Fibroblast of lung (primary cell): Measurements from ENCODE around the gene FRAT2. TPM values are rescaled to one million over a fixed set of nuclear protein-coding genes. Genes with fewer than 3 reads are reported as not detected.
"Not testable (repeated sequence)": the region's sequence is repeated elsewhere in the genome, so short reads cannot be mapped to it uniquely, and the experiment has no call there.

Experiments
- DNase-seq, 2 donors: peaks; one replicate each; pipeline versions ENCODE4 v3.0.0 to v3.0.0-alpha.2; 2010; ENCODE audit warnings: low read depth in 2 of 2
- H2AFZ ChIP-seq: 2 replicates; pipeline ENCODE4 v1.5.1; 2012; ENCODE audit warnings: low read length, control low read depth, inconsistent platforms
- H3K27ac ChIP-seq: 2 replicates; pipeline ENCODE4 v1.5.1; 2011; ENCODE audit warnings: low read length, control low read depth; ENCODE audit not compliant: insufficient read depth
- H3K27me3 ChIP-seq: 2 replicates; pipeline ENCODE4 v1.5.1; 2011; ENCODE audit warnings: mild to moderate bottlenecking, low read length; ENCODE audit not compliant: control insufficient read depth, insufficient read depth
- H3K36me3 ChIP-seq: 2 replicates; pipeline ENCODE4 v1.5.1; 2011; ENCODE audit warnings: low read length; ENCODE audit not compliant: control insufficient read depth, insufficient read depth
- H3K4me1 ChIP-seq: 2 replicates; pipeline ENCODE4 v1.5.1; 2011; ENCODE audit warnings: low read length; ENCODE audit not compliant: control insufficient read depth, insufficient read depth; ENCODE audit errors: extremely low read depth
- H3K4me2 ChIP-seq: 2 replicates; pipeline ENCODE4 v1.5.1; 2011; ENCODE audit warnings: low read length, control low read depth; ENCODE audit not compliant: insufficient read depth; ENCODE audit errors: extremely low read depth
- H3K4me3 ChIP-seq, 4 experiments: fragments of 200-600 bp in 1 of 4; sonication (generic) in 1 of 4; replicated peaks in 1 of 4; 2 replicates each; pipeline ENCODE4 v1.5.1; 2011 to 2016; ENCODE audit warnings: low read length in 4 of 4, low read depth in 3 of 4, mild to moderate bottlenecking in 3 of 4, control low read depth in 2 of 4, inconsistent platforms in 1 of 4, mixed read lengths in 1 of 4; ENCODE audit not compliant: insufficient read depth in 1 of 4; ENCODE audit errors: control extremely low read depth in 1 of 4
- H3K79me2 ChIP-seq: 2 replicates; pipeline ENCODE4 v1.5.1; 2012; ENCODE audit warnings: mild to moderate bottlenecking, low read length, inconsistent platforms; ENCODE audit not compliant: control insufficient read depth, insufficient read depth
- H3K9ac ChIP-seq: 2 replicates; pipeline ENCODE4 v1.5.1; 2011; ENCODE audit warnings: mild to moderate bottlenecking, low read length, control low read depth; ENCODE audit not compliant: insufficient read depth
- H3K9me3 ChIP-seq: 2 replicates; pipeline ENCODE4 v1.5.1; 2012; ENCODE audit warnings: low read depth, low read length; ENCODE audit not compliant: control insufficient read depth, insufficient read depth
- H4K20me1 ChIP-seq: 2 replicates; pipeline ENCODE4 v1.5.1; 2011; ENCODE audit warnings: low read length; ENCODE audit not compliant: control insufficient read depth, insufficient read depth; ENCODE audit errors: extremely low read depth
- CTCF ChIP-seq, 2 donors: IDR thresholded peaks in 1 of 2; conservative IDR thresholded peaks in 1 of 2; 1 replicate in 1 of 2; 2 replicates in 1 of 2; pipeline ENCODE4 v1.5.1; 2011 to 2012; ENCODE audit warnings: low read length in 2 of 2, control low read depth in 1 of 2, inconsistent platforms in 1 of 2, low read depth in 1 of 2, mild to moderate bottlenecking in 1 of 2
- EZH2 ChIP-seq: IDR thresholded peaks from 2 replicates; pipeline ENCODE4 v1.5.1; 2012; ENCODE audit warnings: low read length, control low read depth, mild to moderate bottlenecking; ENCODE audit errors: missing control alignments
- polyA plus RNA-seq, 2 donors: library from polyadenylated mRNA; depleted of rRNA in 1 of 2; stranded (reverse) in 1 of 2; unstranded in 1 of 2; fragments of >200 nt; gene quantifications; 2 replicates each; pipeline ENCODE4 v1.2.1, GENCODE V29; 2011 to 2012; ENCODE audit warnings: missing spikeins in 1 of 2
- total RNA-seq: library from RNA; depleted of rRNA; stranded (reverse); fragments of >200 nt; gene quantifications from 2 replicates; pipeline ENCODE4 v1.2.1, GENCODE V29; 2014

Gene FRAT2
- total and polyA plus RNA-seq, 2 donors (not counting 1 experiment from before 2014, with no cell fraction given): 2.0 to 5.3 TPM

DNA sequence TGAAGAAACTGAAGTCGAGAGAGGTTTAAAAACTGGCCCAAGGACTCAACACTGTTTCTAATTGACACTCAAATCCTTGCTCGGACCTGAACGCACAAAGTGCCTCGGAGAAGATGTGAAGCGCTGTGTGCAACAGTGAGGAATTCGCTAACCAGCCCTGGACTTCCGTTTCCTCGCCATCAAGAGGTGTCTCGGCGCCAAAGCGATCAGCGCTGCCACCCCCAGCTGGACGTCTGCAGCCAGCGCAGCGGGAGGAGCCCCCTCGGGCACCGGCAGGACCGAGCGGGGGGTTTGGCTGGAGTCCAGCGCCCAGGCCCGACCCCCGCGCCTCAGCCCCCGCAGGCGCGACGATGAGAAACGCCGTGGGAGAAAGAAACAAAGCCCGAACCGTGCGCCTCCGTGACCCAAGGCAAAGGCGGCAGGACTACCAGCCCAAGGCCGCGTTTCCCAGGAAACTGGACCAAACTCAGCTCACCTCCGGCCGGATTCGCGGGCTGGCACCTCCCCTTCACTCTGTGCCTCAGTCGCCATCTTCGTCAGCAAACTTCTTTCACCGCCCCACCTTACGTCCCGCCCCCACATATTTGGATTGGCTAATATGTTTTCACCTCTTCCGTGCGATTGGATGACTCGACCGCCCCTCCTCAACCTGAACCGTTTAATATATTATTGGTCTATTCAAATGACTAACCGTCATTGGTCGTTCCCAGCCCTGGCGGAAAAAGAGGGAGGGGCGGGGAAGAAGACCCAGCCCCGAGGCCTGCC lies 42.2 kb downstream of the FRAT2 start, which contains the start of gene ARHGAP19:
TSS of gene ARHGAP19 (minus strand) at position 541 of the 765 bp plus-strand sequence. CDS start at position 531, 10 bp downstream.
- H2AFZ ChIP-seq: peak within 1 kb of the TSS; percentile 72
- TF ChIP-seq CTCF (conservative IDR thresholded peaks at IDR 0.05 in 1 of 2, IDR thresholded peaks at IDR 0.05 in 1 of 2; ENCODE audit: low read depth in 1 of 2, low read length in 2 of 2) (peak in 1 of 2 donors; percentile 19), EZH2 (no peak)
- H3K27ac ChIP-seq: peak within 1 kb of the TSS; percentile 91
- H3K79me2 ChIP-seq: peaks cover 17% of the 10 kb centered on the region
- H3K4me3 ChIP-seq: peak within 1 kb of the TSS; percentile 59 to 71 (median 71)
- no peaks in the 10 kb centered on the region for H4K20me1 ChIP-seq
- H3K9me3 ChIP-seq: no peaks in the 10 kb centered on the region
- no peaks in the 10 kb centered on the region for H3K36me3 ChIP-seq
- peak; percentile 98 for DNase-seq
- H3K27me3 ChIP-seq: no peaks in the 10 kb centered on the region
- H3K9ac ChIP-seq: peak within 1 kb of the TSS; percentile 82
- no peaks in the 10 kb centered on the region for H3K4me1 ChIP-seq
- H3K4me2 ChIP-seq: peak within 1 kb of the TSS; percentile 73

DNA sequence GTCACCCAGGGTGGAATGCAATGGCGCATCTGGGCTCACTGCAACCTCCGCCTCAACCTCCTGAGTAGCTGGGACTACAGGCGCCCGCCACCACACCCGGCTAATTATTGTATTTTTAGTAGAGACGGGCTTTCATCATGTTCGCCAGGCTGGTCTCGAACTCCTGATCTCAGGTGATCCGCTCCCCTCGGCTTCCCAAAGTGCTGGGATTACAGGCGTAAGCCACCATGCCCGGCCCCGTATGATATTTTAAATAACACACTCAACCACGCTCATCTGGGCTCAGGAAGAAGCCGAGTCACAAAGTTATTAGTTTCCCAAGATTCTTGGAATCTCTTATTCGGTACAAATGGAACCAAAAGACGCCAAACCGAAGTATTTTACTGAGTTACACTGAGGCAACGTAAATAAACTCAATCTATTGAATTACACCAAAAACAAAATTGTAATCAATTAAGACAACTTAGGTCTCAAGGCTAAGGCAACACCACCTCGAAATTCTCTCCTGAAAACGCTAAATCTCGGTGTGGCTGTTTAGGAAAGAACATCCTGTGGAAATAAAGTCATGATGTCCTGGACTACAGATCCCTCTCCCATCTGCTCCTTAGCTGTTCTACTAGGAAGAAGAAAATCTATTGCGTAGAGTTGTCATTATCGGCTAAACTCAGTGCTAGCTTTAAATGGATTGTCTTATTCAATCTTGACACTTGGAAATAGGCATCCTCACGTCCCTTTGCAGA lies 43.0 kb downstream of the FRAT2 start:
- peak overlapping the region; percentile 59 to 71 (median 71) for H3K4me3 ChIP-seq

GRCh38 chr10:97290576-97291356 lies 43.8 kb downstream of the FRAT2 start:
- Histone ChIP-seq H3K4me2 (peak overlapping the region; percentile 73), H3K4me3 (peak overlapping the region in 3 of 4 experiments; percentile 59 to 71 (median 71)), H3K79me2 (peaks cover 17% of the 10 kb centered on the region)
- H3K9me3 ChIP-seq, H2AFZ ChIP-seq, H3K9ac ChIP-seq, DNase-seq, H3K27me3 ChIP-seq, H4K20me1 ChIP-seq, H3K27ac ChIP-seq, H3K36me3 ChIP-seq, H3K4me1 ChIP-seq: not testable (repeated sequence)

More for the DNA sequence above, 43.0 kb downstream of the FRAT2 start:
- no peaks in the 10 kb centered on the region for H3K27me3 ChIP-seq
- H2AFZ ChIP-seq: peak overlapping the region; percentile 72
- H3K9ac ChIP-seq: peak overlapping the region; percentile 82
- H3K9me3 ChIP-seq: no peaks in the 10 kb centered on the region
- peak overlapping the region; percentile 91 for H3K27ac ChIP-seq
- no peaks in the 10 kb centered on the region for H3K4me1 ChIP-seq
- TF ChIP-seq CTCF (conservative IDR thresholded peaks at IDR 0.05 in 1 of 2, IDR thresholded peaks at IDR 0.05 in 1 of 2; ENCODE audit: low read depth in 1 of 2, low read length in 2 of 2): no peak
- no peak for TF ChIP-seq EZH2
- peaks cover 17% of the 10 kb centered on the region for H3K79me2 ChIP-seq
- no peaks in the 10 kb centered on the region for H4K20me1 ChIP-seq
- peak overlapping the region; percentile 73 for H3K4me2 ChIP-seq
- DNase-seq: no peak
- no peaks in the 10 kb centered on the region for H3K36me3 ChIP-seq

- peaks cover 17% of the 10 kb centered on the region for H3K79me2 ChIP-seq
- not testable (repeated sequence) for H3K9me3 ChIP-seq, H2AFZ ChIP-seq, DNase-seq, H3K27ac ChIP-seq, H3K9ac ChIP-seq, H3K4me1 ChIP-seq, H3K4me2 ChIP-seq, H3K27me3 ChIP-seq, H3K4me3 ChIP-seq, H3K36me3 ChIP-seq, H4K20me1 ChIP-seq
These were observed 44.5 kb downstream of the FRAT2 start for GRCh38 chr10:97290076-97290475.
